ENCODE measurements around the gene MGST3.
"Not testable (repeated sequence)": the region's sequence is repeated elsewhere in the genome, so short reads cannot be mapped to it uniquely, and the experiment has no call there.

MGST3 gene

GRCh38 chr1:165630629-165631341, at the start of gene MGST3:
TSS of gene MGST3 (plus strand) at chr1:165631234. CDS start at chr1:165649848, 18,614 bp downstream.
- DNase-seq (ENCODE audit: low spot score) = peak; percentile 98

GRCh38 chr1:165581926-165582325, 49.1 kb upstream of the MGST3 start:
- no peak for DNase-seq (ENCODE audit: low spot score)

GRCh38 chr1:165586398-165586797, 44.6 kb upstream of the MGST3 start:
- no peak for DNase-seq (ENCODE audit: low spot score)

GRCh38 chr1:165591391-165591790, 39.6 kb upstream of the MGST3 start:
- DNase-seq (ENCODE audit: low spot score) = not testable (repeated sequence)

- peak; percentile 76 for DNase-seq (ENCODE audit: low spot score)
Measured at GRCh38 chr1:165592945-165593823, 37.9 kb upstream of the MGST3 start.

GRCh38 chr1:165595246-165595938, 35.6 kb upstream of the MGST3 start:
- DNase-seq (ENCODE audit: low spot score) = no peak

- peak; percentile 95 for DNase-seq (ENCODE audit: low spot score)
Measured at GRCh38 chr1:165597883-165598675, 33.0 kb upstream of the MGST3 start.

GRCh38 chr1:165598676-165599059, 32.4 kb upstream of the MGST3 start:
- no peak for DNase-seq (ENCODE audit: low spot score)

GRCh38 chr1:165600793-165601192, 30.2 kb upstream of the MGST3 start:
- peak; percentile 16 for DNase-seq (ENCODE audit: low spot score)

GRCh38 chr1:165603810-165604209, 27.2 kb upstream of the MGST3 start:
- DNase-seq (ENCODE audit: low spot score) = no peak

GRCh38 chr1:165605246-165605645, 25.8 kb upstream of the MGST3 start:
- no peak for DNase-seq (ENCODE audit: low spot score)

GRCh38 chr1:165606676-165607075, 24.4 kb upstream of the MGST3 start:
- not testable (repeated sequence) for DNase-seq (ENCODE audit: low spot score)

- no peak for DNase-seq (ENCODE audit: low spot score)
Measured at GRCh38 chr1:165610866-165611265, 20.2 kb upstream of the MGST3 start.

- no peak for DNase-seq (ENCODE audit: low spot score)
Measured at GRCh38 chr1:165612062-165612461, 19.0 kb upstream of the MGST3 start.

GRCh38 chr1:165616054-165616612, 14.9 kb upstream of the MGST3 start:
- DNase-seq (ENCODE audit: low spot score) = no peak

- DNase-seq (ENCODE audit: low spot score) = no peak
Measured at GRCh38 chr1:165616987-165617546, 14.0 kb upstream of the MGST3 start.

- DNase-seq (ENCODE audit: low spot score) = no peak
Measured at GRCh38 chr1:165619647-165620151, 11.3 kb upstream of the MGST3 start.

GRCh38 chr1:165623624-165624023, 7.4 kb upstream of the MGST3 start:
- DNase-seq (ENCODE audit: low spot score) = no peak

GRCh38 chr1:165624441-165624840, 6.6 kb upstream of the MGST3 start:
- no peak for DNase-seq (ENCODE audit: low spot score)

GRCh38 chr1:165628147-165628822, 2.7 kb upstream of the MGST3 start:
- no peak for DNase-seq (ENCODE audit: low spot score)
